ENCODE data around the gene TAF11L2.

TAF11L2 gene

GRCh38 chr5:17477043-17477442 lies 21.0 kb upstream of the TAF11L2 start:
- Histone ChIP-seq H3K36me3 (ENCODE audit: low read length) (no peaks in the 10 kb centered on the region), H3K9ac (ENCODE audit: low read length) (no peak overlapping the region), H3K79me2 (ENCODE audit: insufficient read depth, low read length) (no peaks in the 10 kb centered on the region), H2AFZ (ENCODE audit: low read depth, low read length, severe bottlenecking) (no peak overlapping the region), H3F3A (ENCODE audit: insufficient read depth) (no peaks in the 10 kb centered on the region), H3K4me3 (ENCODE audit: insufficient read depth, low read length, poor library complexity, severe bottlenecking) (no peak overlapping the region), H3K27ac (ENCODE audit: low read depth, low read length) (no peak overlapping the region), H3K9me2 (replicated peaks; ENCODE audit: insufficient read depth, low read length) (no peaks in the 10 kb centered on the region), H3K4me2 (ENCODE audit: low read depth, low read length, poor library complexity, severe bottlenecking) (no peak overlapping the region), H4K20me1 (ENCODE audit: low read depth, low read length) (no peaks in the 10 kb centered on the region), H3K27me3 (ENCODE audit: low read length) (no peaks in the 10 kb centered on the region), H3K9me3 (ENCODE audit: insufficient read depth, low read length) (no peaks in the 10 kb centered on the region)
- TF ChIP-seq, protein P1, sequence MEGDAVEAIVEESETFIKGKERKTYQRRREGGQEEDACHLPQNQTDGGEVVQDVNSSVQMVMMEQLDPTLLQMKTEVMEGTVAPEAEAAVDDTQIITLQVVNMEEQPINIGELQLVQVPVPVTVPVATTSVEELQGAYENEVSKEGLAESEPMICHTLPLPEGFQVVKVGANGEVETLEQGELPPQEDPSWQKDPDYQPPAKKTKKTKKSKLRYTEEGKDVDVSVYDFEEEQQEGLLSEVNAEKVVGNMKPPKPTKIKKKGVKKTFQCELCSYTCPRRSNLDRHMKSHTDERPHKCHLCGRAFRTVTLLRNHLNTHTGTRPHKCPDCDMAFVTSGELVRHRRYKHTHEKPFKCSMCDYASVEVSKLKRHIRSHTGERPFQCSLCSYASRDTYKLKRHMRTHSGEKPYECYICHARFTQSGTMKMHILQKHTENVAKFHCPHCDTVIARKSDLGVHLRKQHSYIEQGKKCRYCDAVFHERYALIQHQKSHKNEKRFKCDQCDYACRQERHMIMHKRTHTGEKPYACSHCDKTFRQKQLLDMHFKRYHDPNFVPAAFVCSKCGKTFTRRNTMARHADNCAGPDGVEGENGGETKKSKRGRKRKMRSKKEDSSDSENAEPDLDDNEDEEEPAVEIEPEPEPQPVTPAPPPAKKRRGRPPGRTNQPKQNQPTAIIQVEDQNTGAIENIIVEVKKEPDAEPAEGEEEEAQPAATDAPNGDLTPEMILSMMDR (IDR thresholded peaks at IDR 0.05; ENCODE audit: insufficient read depth, low read length, poor library complexity, severe bottlenecking), result no peak
- TF ChIP-seq EZH2phosphoT487 (conservative IDR thresholded peaks at IDR 0.05; ENCODE audit: low read length), result no peak

- no peak overlapping the region for H2AFZ ChIP-seq (ENCODE audit: low read depth, low read length, severe bottlenecking)
- TF ChIP-seq, protein P1 (IDR thresholded peaks at IDR 0.05; ENCODE audit: insufficient read depth, low read length, poor library complexity, severe bottlenecking), result no peak
- TF ChIP-seq EZH2phosphoT487 (conservative IDR thresholded peaks at IDR 0.05; ENCODE audit: low read length), result no peak
- H3K9ac ChIP-seq (ENCODE audit: low read length), result no peak overlapping the region
- H3K9me3 ChIP-seq (ENCODE audit: insufficient read depth, low read length), result no peaks in the 10 kb centered on the region
- H3K79me2 ChIP-seq (ENCODE audit: insufficient read depth, low read length), result no peaks in the 10 kb centered on the region
- no peak overlapping the region for H3K27ac ChIP-seq (ENCODE audit: low read depth, low read length)
- no peaks in the 10 kb centered on the region for H3K27me3 ChIP-seq (ENCODE audit: low read length)
- H4K20me1 ChIP-seq (ENCODE audit: low read depth, low read length), result no peaks in the 10 kb centered on the region
- no peaks in the 10 kb centered on the region for H3K36me3 ChIP-seq (ENCODE audit: low read length)
- no peak overlapping the region for H3K4me2 ChIP-seq (ENCODE audit: low read depth, low read length, poor library complexity, severe bottlenecking)
- H3K4me3 ChIP-seq (ENCODE audit: insufficient read depth, low read length, poor library complexity, severe bottlenecking), result no peak overlapping the region
- H3F3A ChIP-seq (ENCODE audit: insufficient read depth), result no peaks in the 10 kb centered on the region
- no peaks in the 10 kb centered on the region for H3K9me2 ChIP-seq (replicated peaks; ENCODE audit: insufficient read depth, low read length)
Observed at GRCh38 chr5:17477573-17478265, 20.3 kb upstream of the TAF11L2 start.

- Histone ChIP-seq H3K36me3 (ENCODE audit: low read length) (no peaks in the 10 kb centered on the region), H4K20me1 (ENCODE audit: low read depth, low read length) (no peaks in the 10 kb centered on the region), H3F3A (ENCODE audit: insufficient read depth) (no peaks in the 10 kb centered on the region), H3K4me2 (ENCODE audit: low read depth, low read length, poor library complexity, severe bottlenecking) (no peak overlapping the region), H3K27me3 (ENCODE audit: low read length) (no peaks in the 10 kb centered on the region), H3K27ac (ENCODE audit: low read depth, low read length) (no peak overlapping the region), H2AFZ (ENCODE audit: low read depth, low read length, severe bottlenecking) (no peak overlapping the region), H3K9ac (ENCODE audit: low read length) (no peak overlapping the region), H3K79me2 (ENCODE audit: insufficient read depth, low read length) (no peaks in the 10 kb centered on the region), H3K9me3 (ENCODE audit: insufficient read depth, low read length) (no peaks in the 10 kb centered on the region), H3K9me2 (replicated peaks; ENCODE audit: insufficient read depth, low read length) (no peaks in the 10 kb centered on the region), H3K4me3 (ENCODE audit: insufficient read depth, low read length, poor library complexity, severe bottlenecking) (no peak overlapping the region)
- TF ChIP-seq, protein P1 (IDR thresholded peaks at IDR 0.05; ENCODE audit: insufficient read depth, low read length, poor library complexity, severe bottlenecking), result no peak
- TF ChIP-seq EZH2phosphoT487 (conservative IDR thresholded peaks at IDR 0.05; ENCODE audit: low read length), result no peak
Observed at GRCh38 chr5:17481378-17481777, 16.7 kb upstream of the TAF11L2 start.

Measured in SU-DHL-6 (cell line).